Gastroesophageal sphincter (tissue), 3 donors: ENCODE data around the gene GABBR2.

Source experiments
- EP300 ChIP-seq: sonication (generic); formaldehyde crosslinking; IDR thresholded peaks from one replicate; pipeline ENCODE4 v1.6.1; 2017; ENCODE audit warnings: antibody characterized with exemption, mild to moderate bottlenecking
- POLR2A ChIP-seq, 2 donors: fragments of 450-650 bp; IDR thresholded peaks; one replicate each; pipeline ENCODE4 v1.6.1; 2017; ENCODE audit warnings: antibody characterized with exemption in 2 of 2, mild to moderate bottlenecking in 2 of 2, moderate library complexity in 1 of 2
- POLR2AphosphoS5 ChIP-seq: sonication (generic); formaldehyde crosslinking; IDR thresholded peaks from one replicate; pipeline ENCODE4 v1.6.1; 2017; ENCODE audit warnings: antibody characterized with exemption
- TF ChIP-seq, protein P1 (sequence below), 4 experiments: fragments of 200-600 bp in 2 of 4; fragments of 450-650 bp in 2 of 4; sonication (generic) in 1 of 4; IDR thresholded peaks; one replicate each; pipeline ENCODE4 v1.5.1; 2017 to 2019; ENCODE audit warnings: antibody characterized with exemption in 4 of 4, mild to moderate bottlenecking in 2 of 4, moderate library complexity in 2 of 4

GRCh38 chr9:98522487-98522886 lies 186.2 kb downstream of the GABBR2 start:
- no peak for TF ChIP-seq POLR2A (IDR thresholded peaks at IDR 0.05)
- TF ChIP-seq POLR2AphosphoS5: no peak
- TF ChIP-seq, protein P1, sequence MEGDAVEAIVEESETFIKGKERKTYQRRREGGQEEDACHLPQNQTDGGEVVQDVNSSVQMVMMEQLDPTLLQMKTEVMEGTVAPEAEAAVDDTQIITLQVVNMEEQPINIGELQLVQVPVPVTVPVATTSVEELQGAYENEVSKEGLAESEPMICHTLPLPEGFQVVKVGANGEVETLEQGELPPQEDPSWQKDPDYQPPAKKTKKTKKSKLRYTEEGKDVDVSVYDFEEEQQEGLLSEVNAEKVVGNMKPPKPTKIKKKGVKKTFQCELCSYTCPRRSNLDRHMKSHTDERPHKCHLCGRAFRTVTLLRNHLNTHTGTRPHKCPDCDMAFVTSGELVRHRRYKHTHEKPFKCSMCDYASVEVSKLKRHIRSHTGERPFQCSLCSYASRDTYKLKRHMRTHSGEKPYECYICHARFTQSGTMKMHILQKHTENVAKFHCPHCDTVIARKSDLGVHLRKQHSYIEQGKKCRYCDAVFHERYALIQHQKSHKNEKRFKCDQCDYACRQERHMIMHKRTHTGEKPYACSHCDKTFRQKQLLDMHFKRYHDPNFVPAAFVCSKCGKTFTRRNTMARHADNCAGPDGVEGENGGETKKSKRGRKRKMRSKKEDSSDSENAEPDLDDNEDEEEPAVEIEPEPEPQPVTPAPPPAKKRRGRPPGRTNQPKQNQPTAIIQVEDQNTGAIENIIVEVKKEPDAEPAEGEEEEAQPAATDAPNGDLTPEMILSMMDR (IDR thresholded peaks at IDR 0.05): no peak
- no peak for TF ChIP-seq EP300
